HepG2 (cell line): ENCODE results near the gene CSNK1D. TPM values are rescaled to one million over a fixed set of nuclear protein-coding genes. Genes with fewer than 3 reads are reported as not detected.

ENCODE experiments used
- CBFB ChIP-seq: sonication (generic); formaldehyde crosslinking; IDR thresholded peaks from 2 replicates; pipeline ENCODE4 v1.4.0; 2020; ENCODE audit warnings: missing genetic modification reagents
- DNMT3B ChIP-seq: conservative IDR thresholded peaks from 2 replicates; pipeline ENCODE4 v1.6.1; 2016; ENCODE audit warnings: missing biosample characterization, control low read depth
- EEA1 ChIP-seq: sonication (generic); formaldehyde crosslinking; IDR thresholded peaks from 2 replicates; pipeline ENCODE4 v1.5.1; 2020; ENCODE audit warnings: mild to moderate bottlenecking, missing genetic modification reagents, borderline replicate concordance
- FLYWCH1 ChIP-seq: sonication (generic); formaldehyde crosslinking; IDR thresholded peaks from 2 replicates; pipeline ENCODE4 v1.8.1; 2023; ENCODE audit warnings: mild to moderate bottlenecking, missing genetic modification reagents
- FOXC1 ChIP-seq: sonication (generic); formaldehyde crosslinking; IDR thresholded peaks from 2 replicates; pipeline ENCODE4 v1.8.0; 2022; ENCODE audit warnings: mild to moderate bottlenecking, missing genetic modification reagents, borderline replicate concordance
- HNRNPK ChIP-seq: fragments of 200-400 bp; formaldehyde crosslinking; IDR thresholded peaks from 2 replicates; pipeline ENCODE4 v1.6.1; 2018; ENCODE audit warnings: low read length, low read depth, moderate library complexity, mild to moderate bottlenecking; ENCODE audit not compliant: poor library complexity, severe bottlenecking
- KMT2A ChIP-seq: sonication (generic); formaldehyde crosslinking; IDR thresholded peaks from 2 replicates; pipeline ENCODE4 v1.4.0; 2020; ENCODE audit warnings: missing genetic modification reagents
- MAF1 ChIP-seq: sonication (generic); formaldehyde crosslinking; IDR thresholded peaks from 2 replicates; pipeline ENCODE4 v1.5.0; 2020; ENCODE audit warnings: missing genetic modification reagents, borderline replicate concordance
- MATR3 ChIP-seq: sonication (generic); formaldehyde crosslinking; IDR thresholded peaks from 2 replicates; pipeline ENCODE4 v1.4.0; 2020; ENCODE audit warnings: missing genetic modification reagents
- NR2F2 ChIP-seq: IDR thresholded peaks from 2 replicates; pipeline ENCODE4 v1.6.1; 2012; ENCODE audit warnings: low read depth, inconsistent platforms, borderline replicate concordance
- PAX8 ChIP-seq: sonication (generic); formaldehyde crosslinking; IDR thresholded peaks from 2 replicates; pipeline ENCODE4 v1.8.0; 2022; ENCODE audit warnings: mild to moderate bottlenecking, missing genetic modification reagents, borderline replicate concordance
- SMYD3 ChIP-seq: sonication (generic); formaldehyde crosslinking; IDR thresholded peaks from 2 replicates; pipeline ENCODE4 v1.8.1; 2023; ENCODE audit warnings: mild to moderate bottlenecking, missing genetic modification reagents
- YEATS4 ChIP-seq: sonication (generic); formaldehyde crosslinking; IDR thresholded peaks from 2 replicates; pipeline ENCODE4 v1.4.0; 2020; ENCODE audit warnings: missing genetic modification reagents, borderline replicate concordance
- ZMYM3 ChIP-seq: sonication (generic); formaldehyde crosslinking; IDR thresholded peaks from 2 replicates; pipeline ENCODE4 v1.5.1; 2020; ENCODE audit warnings: mild to moderate bottlenecking, missing genetic modification reagents
- ZNF143 ChIP-seq: sonication (generic); formaldehyde crosslinking; IDR thresholded peaks from 2 replicates; pipeline ENCODE4 v1.4.0; 2020; ENCODE audit warnings: missing genetic modification reagents
- ZNF260 ChIP-seq: sonication (generic); formaldehyde crosslinking; IDR thresholded peaks from 2 replicates; pipeline ENCODE4 v1.4.0; 2020; ENCODE audit warnings: missing genetic modification reagents, low read depth, mild to moderate bottlenecking, borderline replicate concordance
- ZNF513 ChIP-seq: sonication (generic); formaldehyde crosslinking; conservative IDR thresholded peaks from 2 replicates; pipeline ENCODE4 v1.5.0; 2020; ENCODE audit warnings: missing genetic modification reagents
- ZNF607 ChIP-seq: sonication (generic); formaldehyde crosslinking; IDR thresholded peaks from 2 replicates; pipeline ENCODE4 v1.5.1; 2020; ENCODE audit warnings: missing genetic modification reagents, mild to moderate bottlenecking, borderline replicate concordance
- ZNF644 ChIP-seq: IDR thresholded peaks from 2 replicates; pipeline ENCODE4 v1.6.1; 2016; ENCODE audit warnings: low read depth
- ZNF672 ChIP-seq: sonication (generic); formaldehyde crosslinking; IDR thresholded peaks from 2 replicates; pipeline ENCODE4 v1.8.1; 2022; ENCODE audit warnings: missing genetic modification reagents
- ZNF709 ChIP-seq: sonication (generic); formaldehyde crosslinking; IDR thresholded peaks from 2 replicates; pipeline ENCODE4 v1.5.0; 2020; ENCODE audit warnings: mild to moderate bottlenecking, missing genetic modification reagents
- ZNF724P ChIP-seq: sonication (generic); formaldehyde crosslinking; IDR thresholded peaks from 2 replicates; pipeline ENCODE4 v1.8.0; 2022; ENCODE audit warnings: missing genetic modification reagents, borderline replicate concordance
- ZNF761 ChIP-seq: sonication (generic); formaldehyde crosslinking; conservative IDR thresholded peaks from 2 replicates; pipeline ENCODE4 v1.4.0; 2020; ENCODE audit warnings: mild to moderate bottlenecking, missing genetic modification reagents
- ZNF775 ChIP-seq: sonication (generic); formaldehyde crosslinking; IDR thresholded peaks from 2 replicates; pipeline ENCODE4 v1.4.0; 2020; ENCODE audit warnings: missing genetic modification reagents, mild to moderate bottlenecking, moderate library complexity, borderline replicate concordance
- polyA plus RNA-seq, 8 experiments: library from polyadenylated mRNA; depleted of rRNA in 3 of 8; stranded (reverse) in 7 of 8; unstranded in 1 of 8; fragments of >200 nt; fragmentation: Illumina TruSeq in 4 of 8; extraction: Trizol in 4 of 8; gene quantifications; 2 replicates each; pipeline versions ENCODE4 v1.2.1 to v1.2.3, GENCODE V29; 2011 to 2016; ENCODE audit warnings: low read depth in 4 of 8, missing spikeins in 1 of 8, mixed read lengths in 1 of 8; ENCODE audit not compliant: insufficient read depth in 1 of 8
- total RNA-seq, 5 experiments: library from RNA; depleted of rRNA; stranded (reverse); fragments of >200 nt; fragmentation: Illumina TruSeq; extraction: Trizol; gene quantifications; 2 replicates each; pipeline ENCODE4 v1.2.3, GENCODE V29; 2016; ENCODE audit warnings: low read depth in 1 of 5
- TF ChIP-seq, protein P1 (sequence below): sonication (generic); formaldehyde crosslinking; IDR thresholded peaks from 2 replicates; pipeline ENCODE4 v1.5.1; 2020; ENCODE audit warnings: missing genetic modification reagents, mild to moderate bottlenecking, borderline replicate concordance
- TF ChIP-seq, protein P2 (sequence below): sonication (generic); formaldehyde crosslinking; IDR thresholded peaks from 2 replicates; pipeline ENCODE4 v1.5.0; 2020; ENCODE audit warnings: missing genetic modification reagents
- TF ChIP-seq, protein P3 (sequence below): sonication (generic); formaldehyde crosslinking; IDR thresholded peaks from 2 replicates; pipeline ENCODE4 v1.4.0; 2020; ENCODE audit warnings: mild to moderate bottlenecking, missing genetic modification reagents

CSNK1D gene
- total and polyA plus RNA-seq, 2 of the 13 experiments (the other 11 are each of a cell fraction or from before 2014, with no cell fraction given), result 31.5 to 128 TPM

DNA sequence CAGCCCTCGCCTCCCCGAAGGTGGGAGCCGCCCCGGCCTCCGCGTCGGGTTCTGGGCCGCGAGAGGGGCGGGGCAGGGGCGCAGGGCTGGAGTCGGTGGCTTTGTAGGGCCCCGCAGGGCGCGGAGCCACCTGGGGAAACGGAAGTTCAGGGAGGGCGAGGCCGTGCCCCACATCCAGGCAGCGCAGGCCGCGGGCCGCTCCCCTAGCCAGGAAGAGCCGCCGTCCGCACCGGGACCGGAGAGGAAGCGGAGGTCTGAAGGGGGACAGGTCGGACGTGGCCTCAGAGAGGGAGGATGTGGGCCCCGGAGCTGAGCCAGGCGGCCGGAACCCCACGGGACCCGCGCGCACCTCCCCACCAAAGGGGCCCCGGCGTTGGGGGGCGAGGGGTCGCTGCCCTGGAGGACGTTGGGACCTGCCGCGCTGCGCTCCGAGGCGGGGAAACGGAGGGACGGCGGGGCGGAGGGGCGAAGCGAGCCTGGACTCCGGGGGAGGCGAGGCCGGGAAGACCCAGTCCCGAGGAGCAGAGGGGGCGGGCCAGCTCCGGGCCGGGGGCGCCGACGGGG lies 45.1 kb downstream of the CSNK1D start (continued):
- TF ChIP-seq ZNF709 (CRISPR knock-in tag) (no peak), ZNF260 (CRISPR knock-in tag) (no peak), KMT2A (CRISPR knock-in tag) (peak; percentile 26; the same call in 1 of the 2 replicates), CBFB (CRISPR knock-in tag) (no peak), NR2F2 (no peak), MATR3 (CRISPR knock-in tag) (no peak), ZNF607 (CRISPR knock-in tag) (no peak), HNRNPK (peak; percentile 88), FOXC1 (CRISPR knock-in tag) (0 out of 2 replicates have a peak, but pooled peaks have one; percentile 73), ZNF761 (CRISPR knock-in tag) (no peak), ZNF143 (peak; percentile 71), PAX8 (CRISPR knock-in tag) (no peak), ZMYM3 (CRISPR knock-in tag) (no peak), DNMT3B (CRISPR knock-in tag) (no peak), YEATS4 (CRISPR knock-in tag) (no peak; the same call in 1 of the 2 replicates), MAF1 (CRISPR knock-in tag) (no peak), FLYWCH1 (no peak), ZNF644 (CRISPR knock-in tag) (no peak), SMYD3 (CRISPR knock-in tag) (no peak), ZNF775 (CRISPR knock-in tag) (no peak), ZNF672 (CRISPR knock-in tag) (0 out of 2 replicates have a peak, but pooled peaks have one; percentile 64), EEA1 (no peak), ZNF513 (no peak), ZNF724P (CRISPR knock-in tag) (peak; percentile 79; the same call in 1 of the 2 replicates)
- TF ChIP-seq, protein P1, sequence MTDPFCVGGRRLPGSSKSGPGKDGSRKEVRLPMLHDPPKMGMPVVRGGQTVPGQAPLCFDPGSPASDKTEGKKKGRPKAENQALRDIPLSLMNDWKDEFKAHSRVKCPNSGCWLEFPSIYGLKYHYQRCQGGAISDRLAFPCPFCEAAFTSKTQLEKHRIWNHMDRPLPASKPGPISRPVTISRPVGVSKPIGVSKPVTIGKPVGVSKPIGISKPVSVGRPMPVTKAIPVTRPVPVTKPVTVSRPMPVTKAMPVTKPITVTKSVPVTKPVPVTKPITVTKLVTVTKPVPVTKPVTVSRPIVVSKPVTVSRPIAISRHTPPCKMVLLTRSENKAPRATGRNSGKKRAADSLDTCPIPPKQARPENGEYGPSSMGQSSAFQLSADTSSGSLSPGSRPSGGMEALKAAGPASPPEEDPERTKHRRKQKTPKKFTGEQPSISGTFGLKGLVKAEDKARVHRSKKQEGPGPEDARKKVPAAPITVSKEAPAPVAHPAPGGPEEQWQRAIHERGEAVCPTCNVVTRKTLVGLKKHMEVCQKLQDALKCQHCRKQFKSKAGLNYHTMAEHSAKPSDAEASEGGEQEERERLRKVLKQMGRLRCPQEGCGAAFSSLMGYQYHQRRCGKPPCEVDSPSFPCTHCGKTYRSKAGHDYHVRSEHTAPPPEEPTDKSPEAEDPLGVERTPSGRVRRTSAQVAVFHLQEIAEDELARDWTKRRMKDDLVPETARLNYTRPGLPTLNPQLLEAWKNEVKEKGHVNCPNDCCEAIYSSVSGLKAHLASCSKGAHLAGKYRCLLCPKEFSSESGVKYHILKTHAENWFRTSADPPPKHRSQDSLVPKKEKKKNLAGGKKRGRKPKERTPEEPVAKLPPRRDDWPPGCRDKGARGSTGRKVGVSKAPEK, result no peak
- TF ChIP-seq, protein P2, sequence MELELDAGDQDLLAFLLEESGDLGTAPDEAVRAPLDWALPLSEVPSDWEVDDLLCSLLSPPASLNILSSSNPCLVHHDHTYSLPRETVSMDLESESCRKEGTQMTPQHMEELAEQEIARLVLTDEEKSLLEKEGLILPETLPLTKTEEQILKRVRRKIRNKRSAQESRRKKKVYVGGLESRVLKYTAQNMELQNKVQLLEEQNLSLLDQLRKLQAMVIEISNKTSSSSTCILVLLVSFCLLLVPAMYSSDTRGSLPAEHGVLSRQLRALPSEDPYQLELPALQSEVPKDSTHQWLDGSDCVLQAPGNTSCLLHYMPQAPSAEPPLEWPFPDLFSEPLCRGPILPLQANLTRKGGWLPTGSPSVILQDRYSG (CRISPR knock-in tag), result no peak
- TF ChIP-seq, protein P3, sequence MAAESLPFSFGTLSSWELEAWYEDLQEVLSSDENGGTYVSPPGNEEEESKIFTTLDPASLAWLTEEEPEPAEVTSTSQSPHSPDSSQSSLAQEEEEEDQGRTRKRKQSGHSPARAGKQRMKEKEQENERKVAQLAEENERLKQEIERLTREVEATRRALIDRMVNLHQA (CRISPR knock-in tag), result no peak
